Measurements from ENCODE around the gene MMAB. TPM values are rescaled to one million over a fixed set of nuclear protein-coding genes. Genes with fewer than 3 reads are reported as not detected.
A peak's percentile ranks its signal among the peaks of the same experiment; 100 is the strongest.

Gene MMAB
- total and polyA plus RNA-seq, 4 donors, result 47.1 to 101 (median 77.1) TPM

DNA sequence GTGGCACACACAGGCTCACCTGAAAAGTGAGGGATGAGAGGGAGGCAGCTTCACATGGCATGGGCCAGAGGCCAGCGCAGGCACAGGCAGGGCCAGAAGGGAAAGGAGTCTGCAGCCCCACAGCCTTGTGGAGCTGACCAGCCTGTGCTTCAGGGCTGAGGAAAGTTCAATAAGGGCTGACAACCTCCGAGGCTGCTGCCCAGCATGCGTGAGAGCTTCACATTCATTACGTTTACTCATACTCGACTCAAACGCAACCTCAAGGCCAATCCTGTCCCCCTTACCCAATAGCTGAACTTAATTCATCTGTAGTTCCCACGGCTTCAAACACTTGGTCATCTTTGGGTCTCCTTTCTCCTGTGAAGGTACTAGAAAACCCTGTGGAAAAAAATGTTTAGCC, 4.8 kb downstream of the MMAB start:
- no peak for TF ChIP-seq YY1 (IDR thresholded peaks at IDR 0.05)
- TF ChIP-seq, protein P1, sequence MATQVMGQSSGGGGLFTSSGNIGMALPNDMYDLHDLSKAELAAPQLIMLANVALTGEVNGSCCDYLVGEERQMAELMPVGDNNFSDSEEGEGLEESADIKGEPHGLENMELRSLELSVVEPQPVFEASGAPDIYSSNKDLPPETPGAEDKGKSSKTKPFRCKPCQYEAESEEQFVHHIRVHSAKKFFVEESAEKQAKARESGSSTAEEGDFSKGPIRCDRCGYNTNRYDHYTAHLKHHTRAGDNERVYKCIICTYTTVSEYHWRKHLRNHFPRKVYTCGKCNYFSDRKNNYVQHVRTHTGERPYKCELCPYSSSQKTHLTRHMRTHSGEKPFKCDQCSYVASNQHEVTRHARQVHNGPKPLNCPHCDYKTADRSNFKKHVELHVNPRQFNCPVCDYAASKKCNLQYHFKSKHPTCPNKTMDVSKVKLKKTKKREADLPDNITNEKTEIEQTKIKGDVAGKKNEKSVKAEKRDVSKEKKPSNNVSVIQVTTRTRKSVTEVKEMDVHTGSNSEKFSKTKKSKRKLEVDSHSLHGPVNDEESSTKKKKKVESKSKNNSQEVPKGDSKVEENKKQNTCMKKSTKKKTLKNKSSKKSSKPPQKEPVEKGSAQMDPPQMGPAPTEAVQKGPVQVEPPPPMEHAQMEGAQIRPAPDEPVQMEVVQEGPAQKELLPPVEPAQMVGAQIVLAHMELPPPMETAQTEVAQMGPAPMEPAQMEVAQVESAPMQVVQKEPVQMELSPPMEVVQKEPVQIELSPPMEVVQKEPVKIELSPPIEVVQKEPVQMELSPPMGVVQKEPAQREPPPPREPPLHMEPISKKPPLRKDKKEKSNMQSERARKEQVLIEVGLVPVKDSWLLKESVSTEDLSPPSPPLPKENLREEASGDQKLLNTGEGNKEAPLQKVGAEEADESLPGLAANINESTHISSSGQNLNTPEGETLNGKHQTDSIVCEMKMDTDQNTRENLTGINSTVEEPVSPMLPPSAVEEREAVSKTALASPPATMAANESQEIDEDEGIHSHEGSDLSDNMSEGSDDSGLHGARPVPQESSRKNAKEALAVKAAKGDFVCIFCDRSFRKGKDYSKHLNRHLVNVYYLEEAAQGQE (IDR thresholded peaks at IDR 0.05), result no peak
- no peak for TF ChIP-seq RXRA (IDR thresholded peaks at IDR 0.05)
- no peak for TF ChIP-seq CTCF (IDR thresholded peaks at IDR 0.05; ENCODE audit: low read depth, low read length, missing input control)
- TF ChIP-seq FOXA1 (IDR thresholded peaks at IDR 0.05), result no peak
- no peak for TF ChIP-seq NR2F2 (IDR thresholded peaks at IDR 0.05)
- TF ChIP-seq FOXA2 (IDR thresholded peaks at IDR 0.05), result no peak
- no peak for TF ChIP-seq ZBTB33 (IDR thresholded peaks at IDR 0.05)
- TF ChIP-seq, protein P2, sequence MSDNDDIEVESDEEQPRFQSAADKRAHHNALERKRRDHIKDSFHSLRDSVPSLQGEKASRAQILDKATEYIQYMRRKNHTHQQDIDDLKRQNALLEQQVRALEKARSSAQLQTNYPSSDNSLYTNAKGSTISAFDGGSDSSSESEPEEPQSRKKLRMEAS (IDR thresholded peaks at IDR 0.05), result no peak
- TF ChIP-seq TAF1 (conservative IDR thresholded peaks at IDR 0.05), result no peak
- TF ChIP-seq SP1 (IDR thresholded peaks at IDR 0.05), result no peak
- TF ChIP-seq HNF4G (IDR thresholded peaks at IDR 0.05), result no peak
- TF ChIP-seq JUND (IDR thresholded peaks at IDR 0.05), result no peak
- no peak for TF ChIP-seq GABPA (IDR thresholded peaks at IDR 0.05 in 1 of 2, conservative IDR thresholded peaks at IDR 0.05 in 1 of 2)
- no peak for TF ChIP-seq EGR1 (IDR thresholded peaks at IDR 0.05; ENCODE audit: low read depth in 2 of 2)
- no peak for TF ChIP-seq ATF3 (IDR thresholded peaks at IDR 0.05)
- TF ChIP-seq HNF4A (conservative IDR thresholded peaks at IDR 0.05), result no peak
- no peak for TF ChIP-seq RAD21 (IDR thresholded peaks at IDR 0.05)
- no peak for DNase-seq (ENCODE audit: low spot score)
- no peak overlapping the region for H3K4me3 ChIP-seq (ENCODE audit: low read depth in 1 of 3, low read length in 3 of 3)
- peaks cover 5 to 50% (median 29%) of the 10 kb centered on the region in 4 donors for H3K4me1 ChIP-seq (ENCODE audit: control insufficient read depth in 4 of 4, insufficient read depth in 4 of 4, low read length in 3 of 4)
- WGBS, result 74% methylated on average over 7 of the region's 7 CpGs
- H3K9me3 ChIP-seq (ENCODE audit: control insufficient read depth in 4 of 4, low read length in 3 of 4), result no peaks in the 10 kb centered on the region
- H3K27me3 ChIP-seq (ENCODE audit: control insufficient read depth in 4 of 4, insufficient read depth in 4 of 4, low read length in 3 of 4), result no peaks in the 10 kb centered on the region
- peak overlapping the region in 1 of 2 donors; percentile 11 for H3K27ac ChIP-seq (ENCODE audit: low read depth in 1 of 2, low read length in 2 of 2)
- no peak overlapping the region for H3K9ac ChIP-seq (ENCODE audit: low read depth in 1 of 2, low read length in 2 of 2)
- H3K36me3 ChIP-seq (ENCODE audit: control insufficient read depth in 4 of 4, insufficient read depth in 3 of 4, low read depth in 1 of 4, low read length in 3 of 4), result peaks cover 5 to 27% (median 21%) of the 10 kb centered on the region in 4 donors
